GM10266 (cell line): ENCODE measurements around the gene ALG2.

Experiments
- DNase-seq: peaks from one replicate; pipeline ENCODE4 v3.0.0; 2012; ENCODE audit errors: extremely low spot score
- CTCF ChIP-seq: IDR thresholded peaks from 2 replicates; pipeline ENCODE4 v1.5.1; 2012; ENCODE audit warnings: mild to moderate bottlenecking, low read depth; ENCODE audit not compliant: control insufficient read depth, insufficient read depth; ENCODE audit errors: missing control alignments

The ALG2 gene

DNA sequence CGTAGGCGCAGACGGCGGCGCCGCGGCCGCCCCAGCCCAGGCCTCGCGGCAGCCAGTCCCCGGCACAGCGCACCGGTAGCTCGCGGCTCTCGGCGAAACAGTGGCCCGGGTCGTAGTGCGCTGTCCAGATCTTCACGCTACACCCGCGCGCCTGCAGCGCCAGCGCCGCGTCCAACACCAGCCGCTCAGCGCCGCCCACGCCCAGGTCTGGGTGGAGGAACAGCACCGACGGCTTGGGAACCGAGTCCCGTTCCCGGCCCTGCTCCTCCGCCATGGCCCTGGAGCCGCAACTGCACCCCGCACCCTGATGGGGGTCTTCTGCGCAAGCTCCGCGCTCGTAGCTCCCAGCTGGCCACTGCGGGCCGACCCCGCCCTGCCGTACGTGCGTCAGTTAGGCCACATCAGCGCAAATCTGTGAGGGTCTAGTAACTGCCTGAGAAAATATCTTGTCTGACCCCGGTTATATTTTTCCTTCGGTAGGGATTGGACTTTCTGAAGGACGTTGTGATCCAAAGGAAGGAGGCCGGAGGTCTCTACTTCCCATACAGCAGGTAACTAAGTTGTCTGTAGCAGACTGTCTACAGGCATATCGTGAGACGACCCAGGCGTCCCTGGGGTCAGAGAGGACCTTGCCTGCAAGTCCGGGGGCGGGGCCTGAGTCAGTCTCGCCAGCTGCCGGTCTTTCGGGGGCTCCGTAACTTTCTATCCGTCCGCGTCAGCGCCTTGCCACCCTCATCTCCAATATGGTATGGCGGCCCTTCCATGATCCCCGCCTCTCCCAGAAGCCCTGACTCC lies at the start of gene ALG2, which contains the start of gene SEC61B:
Gene ALG2 (minus strand): TSS at position 322 of the 795 bp plus-strand sequence. CDS start 48 bp downstream, at position 274.
Gene SEC61B (plus strand): TSS at position 662 of the 795 bp plus-strand sequence. CDS start 82 bp downstream, at position 744.
- no peak for TF ChIP-seq CTCF

GRCh38 chr9:99270491-99270890 lies 48.7 kb upstream of the ALG2 start:
- no peak for TF ChIP-seq CTCF
- no peak for DNase-seq

More for the DNA sequence above, at the start of gene ALG2, which contains the start of gene SEC61B:
- peak; percentile 95 for DNase-seq

GRCh38 chr9:99269416-99269815 lies 47.7 kb upstream of the ALG2 start:
- TF ChIP-seq CTCF, result no peak
- no peak for DNase-seq

DNA sequence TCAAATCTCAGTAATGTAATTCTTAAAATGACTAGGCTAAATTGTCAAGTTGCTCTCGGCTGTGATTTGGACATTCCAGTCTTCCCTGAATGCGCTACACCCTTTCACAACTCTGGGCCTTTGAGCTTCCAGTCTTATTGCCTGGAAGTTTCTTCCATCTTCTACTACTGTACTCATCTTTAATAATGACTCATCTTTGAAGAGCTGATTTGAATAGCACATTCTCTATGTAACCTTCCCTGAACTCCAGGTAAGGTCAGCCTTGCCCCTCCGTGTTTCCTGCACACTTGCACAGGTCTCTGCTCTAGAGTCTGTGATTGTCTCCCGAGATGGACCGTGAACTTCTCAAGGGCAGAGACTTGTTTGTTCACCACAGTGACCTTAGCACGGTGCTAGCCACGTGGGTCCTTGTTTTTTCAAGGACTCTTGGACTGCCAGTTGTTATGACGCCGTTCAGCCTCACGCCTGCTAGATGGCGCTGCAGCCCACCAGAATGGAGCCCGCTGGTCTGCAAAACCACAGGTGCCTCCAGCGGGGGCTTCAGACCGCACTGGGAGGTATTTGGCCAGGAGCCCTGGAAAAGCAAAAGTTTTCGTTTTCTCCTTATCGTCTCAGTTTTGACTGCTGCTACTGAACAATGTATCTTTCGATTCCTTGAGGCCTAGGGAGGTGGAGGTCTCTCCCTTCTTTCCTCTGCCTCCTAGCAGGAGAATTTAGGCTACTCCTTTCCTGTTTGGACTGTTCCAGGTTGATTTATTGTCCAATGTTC lies 44.7 kb upstream of the ALG2 start:
- DNase-seq, result peak; percentile 50
- TF ChIP-seq CTCF, result peak; percentile 91

- no peak for DNase-seq
- no peak for TF ChIP-seq CTCF
These were observed 43.9 kb upstream of the ALG2 start for GRCh38 chr9:99265691-99266090.

- no peak for DNase-seq
- TF ChIP-seq CTCF, result peak; percentile 14
These were observed 42.4 kb upstream of the ALG2 start for GRCh38 chr9:99264070-99264680.

GRCh38 chr9:99262949-99263418 lies 41.2 kb upstream of the ALG2 start:
- no peak for DNase-seq
- TF ChIP-seq CTCF, result no peak
